ENCODE data around the gene TIAM1. TPM values are rescaled to one million over a fixed set of nuclear protein-coding genes. Genes with fewer than 3 reads are reported as not detected.

The TIAM1 gene
- total RNA-seq, 2 donors from 2014 or later, result 6.0 to 38.1 TPM

GRCh38 chr21:31133243-31133830 is 210.7 kb downstream of the TIAM1 start:
- H3K27me3 ChIP-seq (replicated peaks; ENCODE audit: insufficient read depth), result no peaks in the 10 kb centered on the region
- DNase-seq (ENCODE audit: low spot score), result no peak
- H3K4me1 ChIP-seq (replicated peaks), result no peaks in the 10 kb centered on the region
- TF ChIP-seq, protein P1, sequence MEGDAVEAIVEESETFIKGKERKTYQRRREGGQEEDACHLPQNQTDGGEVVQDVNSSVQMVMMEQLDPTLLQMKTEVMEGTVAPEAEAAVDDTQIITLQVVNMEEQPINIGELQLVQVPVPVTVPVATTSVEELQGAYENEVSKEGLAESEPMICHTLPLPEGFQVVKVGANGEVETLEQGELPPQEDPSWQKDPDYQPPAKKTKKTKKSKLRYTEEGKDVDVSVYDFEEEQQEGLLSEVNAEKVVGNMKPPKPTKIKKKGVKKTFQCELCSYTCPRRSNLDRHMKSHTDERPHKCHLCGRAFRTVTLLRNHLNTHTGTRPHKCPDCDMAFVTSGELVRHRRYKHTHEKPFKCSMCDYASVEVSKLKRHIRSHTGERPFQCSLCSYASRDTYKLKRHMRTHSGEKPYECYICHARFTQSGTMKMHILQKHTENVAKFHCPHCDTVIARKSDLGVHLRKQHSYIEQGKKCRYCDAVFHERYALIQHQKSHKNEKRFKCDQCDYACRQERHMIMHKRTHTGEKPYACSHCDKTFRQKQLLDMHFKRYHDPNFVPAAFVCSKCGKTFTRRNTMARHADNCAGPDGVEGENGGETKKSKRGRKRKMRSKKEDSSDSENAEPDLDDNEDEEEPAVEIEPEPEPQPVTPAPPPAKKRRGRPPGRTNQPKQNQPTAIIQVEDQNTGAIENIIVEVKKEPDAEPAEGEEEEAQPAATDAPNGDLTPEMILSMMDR (IDR thresholded peaks at IDR 0.05), result no peak
- TF ChIP-seq POLR2A (IDR thresholded peaks at IDR 0.05), result no peak
- no peak for TF ChIP-seq POLR2AphosphoS5 (IDR thresholded peaks at IDR 0.05)
- no peaks in the 10 kb centered on the region for H3K9me3 ChIP-seq
- WGBS, result 93% methylated on average over 7 of the region's 7 CpGs
- H3K36me3 ChIP-seq, result no peaks in the 10 kb centered on the region
- H3K4me3 ChIP-seq, result no peak overlapping the region
- H3K27ac ChIP-seq, result no peak overlapping the region
- intact Hi-C loops (cut with DNase I), result no loop called here

DNA sequence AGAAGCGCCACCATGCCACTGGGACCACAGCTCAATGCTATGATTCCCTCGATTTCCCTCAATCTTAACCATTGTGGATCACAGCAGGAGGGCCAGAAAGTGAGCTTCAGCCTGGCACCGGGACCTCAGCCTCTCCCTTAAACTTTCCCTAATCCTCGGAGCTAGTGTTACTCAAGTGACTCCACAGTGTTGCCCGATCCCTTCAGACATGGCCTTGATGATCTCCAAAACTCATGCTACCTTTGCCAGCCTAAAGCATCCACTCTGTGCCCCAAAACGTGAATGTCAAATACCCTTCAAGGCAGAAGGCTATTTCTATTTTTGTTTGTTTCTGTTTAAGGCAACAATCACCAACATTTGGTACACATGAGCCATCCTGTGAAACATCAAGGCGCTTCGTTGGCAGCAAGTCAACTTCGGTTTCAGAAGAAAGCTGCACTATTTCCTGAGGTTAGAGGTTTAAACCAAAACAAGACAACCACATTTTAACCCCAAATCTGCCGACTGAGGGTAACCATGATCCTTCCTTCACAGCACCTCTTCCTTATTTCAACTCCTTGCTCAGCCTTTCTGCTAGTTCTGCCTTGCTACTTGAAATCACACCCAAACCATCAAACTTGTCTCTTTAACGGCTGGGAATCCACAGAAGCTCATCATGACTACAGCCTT is 211.4 kb downstream of the TIAM1 start:
- 76% methylated on average over 11 of the region's 11 CpGs for WGBS
- H3K4me3 ChIP-seq, result no peak overlapping the region
- no peaks in the 10 kb centered on the region for H3K4me1 ChIP-seq (replicated peaks)
- no peak for TF ChIP-seq POLR2AphosphoS5 (IDR thresholded peaks at IDR 0.05)
- no peak for TF ChIP-seq POLR2A (IDR thresholded peaks at IDR 0.05)
- TF ChIP-seq, protein P1 (IDR thresholded peaks at IDR 0.05), result no peak
- no peaks in the 10 kb centered on the region for H3K9me3 ChIP-seq
- intact Hi-C loops (cut with DNase I), result no loop called here
- no peak for DNase-seq (ENCODE audit: low spot score)
- no peaks in the 10 kb centered on the region for H3K36me3 ChIP-seq
- no peak overlapping the region for H3K27ac ChIP-seq
- H3K27me3 ChIP-seq (replicated peaks; ENCODE audit: insufficient read depth), result no peaks in the 10 kb centered on the region

GRCh38 chr21:31130821-31131220 is 213.2 kb downstream of the TIAM1 start:
- Histone ChIP-seq H3K36me3 (no peaks in the 10 kb centered on the region), H3K27ac (no peak overlapping the region), H3K9me3 (no peaks in the 10 kb centered on the region), H3K4me3 (no peak overlapping the region), H3K27me3 (replicated peaks; ENCODE audit: insufficient read depth) (no peaks in the 10 kb centered on the region), H3K4me1 (replicated peaks) (no peaks in the 10 kb centered on the region)
- intact Hi-C loops (cut with DNase I), result no loop called here
- no peak for DNase-seq (ENCODE audit: low spot score)
- WGBS, result 76% methylated on average over 2 of the region's 2 CpGs
- TF ChIP-seq POLR2AphosphoS5 (IDR thresholded peaks at IDR 0.05), result no peak
- TF ChIP-seq, protein P1 (IDR thresholded peaks at IDR 0.05), result no peak
- TF ChIP-seq POLR2A (IDR thresholded peaks at IDR 0.05), result no peak

DNA sequence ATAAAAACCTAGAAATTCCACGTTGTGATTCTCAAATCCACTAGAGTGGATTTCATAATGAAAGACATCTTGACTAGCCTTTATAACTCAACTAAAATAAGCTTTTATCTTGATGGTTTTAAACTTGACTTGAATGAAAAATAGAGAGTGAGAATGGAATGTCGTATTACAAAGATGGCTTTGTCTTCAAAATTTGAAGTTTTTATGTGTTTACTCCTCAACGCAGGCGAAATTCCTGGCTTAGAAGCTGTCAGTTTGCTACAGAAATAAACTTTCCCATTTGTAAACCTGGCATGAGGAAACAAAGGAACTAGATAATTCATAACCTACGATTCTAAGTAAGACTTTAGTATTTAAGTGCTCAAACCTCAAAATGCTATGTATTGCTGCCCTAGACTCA is 215.8 kb downstream of the TIAM1 start:
- Histone ChIP-seq H3K36me3 (no peaks in the 10 kb centered on the region), H3K27me3 (replicated peaks; ENCODE audit: insufficient read depth) (no peaks in the 10 kb centered on the region), H3K4me3 (no peak overlapping the region), H3K4me1 (replicated peaks) (no peaks in the 10 kb centered on the region), H3K27ac (no peak overlapping the region), H3K9me3 (no peaks in the 10 kb centered on the region)
- TF ChIP-seq POLR2AphosphoS5 (IDR thresholded peaks at IDR 0.05) (no peak), POLR2A (IDR thresholded peaks at IDR 0.05) (no peak)
- TF ChIP-seq, protein P1 (IDR thresholded peaks at IDR 0.05), result no peak
- 39% methylated on average over 5 of the region's 5 CpGs for WGBS
- no peak for DNase-seq (ENCODE audit: low spot score)
- intact Hi-C loops (cut with DNase I), result no loop called here

- intact Hi-C loops (cut with DNase I), result no loop called here
- Histone ChIP-seq H3K27ac (no peak overlapping the region), H3K9me3 (no peaks in the 10 kb centered on the region), H3K4me3 (no peak overlapping the region), H3K27me3 (replicated peaks; ENCODE audit: insufficient read depth) (no peaks in the 10 kb centered on the region), H3K4me1 (replicated peaks) (no peaks in the 10 kb centered on the region), H3K36me3 (no peaks in the 10 kb centered on the region)
- 74% methylated on average over 6 of the region's 6 CpGs for WGBS
- DNase-seq (ENCODE audit: low spot score), result no peak
- TF ChIP-seq, protein P1 (IDR thresholded peaks at IDR 0.05), result no peak
- TF ChIP-seq POLR2AphosphoS5 (IDR thresholded peaks at IDR 0.05) (no peak), POLR2A (IDR thresholded peaks at IDR 0.05) (no peak)
These were observed 220.1 kb downstream of the TIAM1 start for GRCh38 chr21:31124010-31124409.

Measured in prostate gland (tissue), 2 donors.